ENCODE results near the gene POLG. TPM values are rescaled to one million over a fixed set of nuclear protein-coding genes. Genes with fewer than 3 reads are reported as not detected.

POLG gene
- total and polyA plus RNA-seq, 2 of the 13 experiments (the other 11 are each of a cell fraction or from before 2014, with no cell fraction given), result 26.6 to 35.5 TPM

DNA sequence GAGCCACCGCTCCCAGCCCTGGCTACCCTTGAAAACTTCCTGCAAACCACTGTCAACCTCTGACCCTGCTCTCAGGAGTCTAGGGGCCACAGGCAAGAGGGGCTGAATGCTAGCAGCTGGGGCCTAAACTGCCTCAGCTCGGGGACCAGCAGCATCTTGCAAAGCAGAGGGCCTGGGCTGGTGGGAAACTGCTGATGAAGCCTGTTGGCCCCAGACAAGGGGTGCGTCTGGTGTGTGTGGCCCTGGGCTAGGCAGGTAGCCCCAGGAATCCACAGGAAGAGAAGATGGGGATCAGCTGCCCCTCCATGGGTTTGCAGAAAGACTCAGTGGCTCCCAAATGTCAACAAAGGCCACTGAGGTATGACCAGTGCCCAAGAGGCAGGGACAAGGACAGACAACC is 8.2 kb upstream of the POLG start:
- Histone ChIP-seq H3K4me1 (ENCODE audit: insufficient read depth, low read length) (no peaks in the 10 kb centered on the region; the same call in 1 of the 2 replicates), H4K20me1 (ENCODE audit: insufficient read depth, low read length) (no peaks in the 10 kb centered on the region), H3K9me3 (ENCODE audit: low read length) (no peaks in the 10 kb centered on the region), H3K27ac (ENCODE audit: extremely low read length, insufficient read depth, low read length) (no peak overlapping the region), H3K9ac (ENCODE audit: insufficient read depth, low read depth, low read length) (no peak overlapping the region), H2AFZ (ENCODE audit: low read length) (no peak overlapping the region), H3K4me2 (ENCODE audit: low read depth, low read length) (no peak overlapping the region), H3K27me3 (ENCODE audit: control insufficient read depth in 1 of 2, insufficient read depth in 2 of 2, low read length in 2 of 2) (peaks cover 1 to 26% of the 10 kb centered on the region in 2 experiments; a peak in 2 of 5 replicates), H3K79me2 (ENCODE audit: insufficient read depth, low read length) (no peaks in the 10 kb centered on the region), H3K36me3 (replicated peaks in 1 of 2; ENCODE audit: control insufficient read depth in 1 of 2, insufficient read depth in 2 of 2, low read length in 2 of 2) (no peaks in the 10 kb centered on the region), H3K4me3 (replicated peaks in 1 of 3; ENCODE audit: insufficient read depth in 1 of 3, low read depth in 2 of 3, low read length in 3 of 3) (no peak overlapping the region)
- ChIA-PET CTCF (ENCODE audit: low intra/inter-chr PET ratio, low total read pairs) (no interaction called here), POLR2A (no interaction called here)
- in situ Hi-C loops (cut with HindIII; ENCODE audit: extremely low pct_ligation_motif_present, low pct_unique_long_range_greater_than_20kb) (no loop called here), intact Hi-C loops (cut with micrococcal nuclease; ENCODE audit: unreplicated experiment) (no loop called here)
- DNase-seq (ENCODE audit: low spot score) (no peak), FAIRE-seq (no peak), ATAC-seq (no peak)
- no TSS peak for BruUV-seq (replicated peaks)
- no peak for TF ChIP-seq ZNF264 (CRISPR knock-in tag; IDR thresholded peaks at IDR 0.05)
- no peak for TF ChIP-seq MXI1 (IDR thresholded peaks at IDR 0.05; ENCODE audit: borderline replicate concordance, low read depth, low read length)
- no peak for TF ChIP-seq KAT2B (IDR thresholded peaks at IDR 0.05; ENCODE audit: borderline replicate concordance, low read depth, low read length)
- no peak for TF ChIP-seq RFXANK (CRISPR knock-in tag; IDR thresholded peaks at IDR 0.05)
- no peak for TF ChIP-seq HNF1B (CRISPR knock-in tag; IDR thresholded peaks at IDR 0.05)
- no peak for TF ChIP-seq TGIF2 (CRISPR knock-in tag; IDR thresholded peaks at IDR 0.05)
- no peak for TF ChIP-seq TRIM24 (CRISPR knock-in tag; IDR thresholded peaks at IDR 0.05)
- no peak for TF ChIP-seq TBX2 (CRISPR knock-in tag; IDR thresholded peaks at IDR 0.05; ENCODE audit: borderline replicate concordance)
- no peak for TF ChIP-seq E2F2 (CRISPR knock-in tag; IDR thresholded peaks at IDR 0.05; ENCODE audit: borderline replicate concordance)
- TF ChIP-seq TCF7 (IDR thresholded peaks at IDR 0.05; ENCODE audit: low read depth), result no peak
- TF ChIP-seq RFX3 (CRISPR knock-in tag; IDR thresholded peaks at IDR 0.05), result no peak
- TF ChIP-seq RFX5 (IDR thresholded peaks at IDR 0.05; ENCODE audit: low read depth, low read length), result no peak
- no peak for TF ChIP-seq HNF4A (CRISPR knock-in tag; IDR thresholded peaks at IDR 0.05)
- WGBS (ENCODE audit: low lambda C conversion rate), result 100% methylated on average over 1 of the region's 3 CpGs

All from HepG2 (cell line).